Measurements from ENCODE around the gene SYT3. TPM values are rescaled to one million over a fixed set of nuclear protein-coding genes. Genes with fewer than 3 reads are reported as not detected.

SYT3 gene
- total and polyA plus RNA-seq, 4 donors = 10.0 to 84.1 (median 49.3) TPM

DNA sequence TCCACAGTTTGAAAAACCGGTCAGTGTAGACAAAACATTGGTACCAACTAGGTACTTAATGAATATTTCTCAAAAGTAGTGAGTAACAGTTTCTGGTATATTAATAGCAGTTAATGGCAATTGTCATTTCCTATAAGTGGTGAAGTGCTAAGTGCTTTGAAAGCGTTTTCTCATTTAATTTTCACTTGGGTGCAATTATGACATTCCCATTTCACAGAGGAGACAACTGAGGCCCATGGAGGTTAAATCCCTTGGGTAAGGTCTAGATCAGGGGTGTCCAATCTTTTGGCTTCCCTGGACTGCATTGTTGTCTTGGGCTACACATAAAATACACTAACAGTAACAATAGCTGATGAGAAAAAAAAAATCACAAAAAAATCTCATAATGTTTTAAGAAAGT lies 687 bp upstream of the SYT3 start:
- no peak for DNase-seq (ENCODE audit: low read depth in 4 of 6, low spot score in 6 of 6)
- H3K36me3 ChIP-seq (ENCODE audit: control insufficient read depth, insufficient read depth, low read length) = peaks cover 6% of the 10 kb centered on the region

DNA sequence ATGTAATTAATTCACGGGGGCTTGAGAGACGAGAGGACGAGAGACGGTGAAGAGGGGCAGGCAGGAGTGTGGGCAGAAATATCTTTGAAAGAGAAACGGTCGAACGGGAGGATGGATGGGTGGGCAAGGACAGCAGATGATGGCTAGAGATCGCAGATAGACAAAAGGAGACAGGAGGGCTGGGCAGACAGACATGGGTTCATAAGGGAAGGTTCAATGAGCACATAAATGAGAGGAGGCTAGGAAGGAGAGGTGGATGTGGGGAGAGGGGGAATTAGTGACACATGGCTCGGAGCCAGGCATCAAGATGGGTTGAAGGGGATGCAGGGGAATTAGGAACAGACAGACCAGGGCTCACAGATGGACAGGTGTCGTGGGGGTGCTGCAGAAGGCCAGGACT lies 1.1 kb downstream of the SYT3 start:
- peaks cover 22% of the 10 kb centered on the region for H3K4me1 ChIP-seq (ENCODE audit: control insufficient read depth, insufficient read depth, low read length)
- peak in 2 of 6 donors; percentile 25 to 51 for DNase-seq (ENCODE audit: low read depth in 4 of 6, low spot score in 6 of 6)
- WGBS (ENCODE audit: insufficient coverage) = 24% methylated on average over 10 of the region's 10 CpGs
- peaks cover 8% of the 10 kb centered on the region for H3K36me3 ChIP-seq (ENCODE audit: control insufficient read depth, insufficient read depth, low read length)
- H3K27me3 ChIP-seq (ENCODE audit: control insufficient read depth, insufficient read depth, low read length) = peaks cover 9% of the 10 kb centered on the region
- H3K27ac ChIP-seq (ENCODE audit: low read depth, low read length) = no peak overlapping the region
- H3K9me3 ChIP-seq (ENCODE audit: control insufficient read depth, insufficient read depth, low read length) = no peaks in the 10 kb centered on the region
- H3K4me3 ChIP-seq (ENCODE audit: low read depth, low read length) = peak overlapping the region; percentile 63

More for the DNA sequence above, 687 bp upstream of the SYT3 start:
- no peak overlapping the region for H3K27ac ChIP-seq (ENCODE audit: low read depth, low read length)
- H3K4me1 ChIP-seq (ENCODE audit: control insufficient read depth, insufficient read depth, low read length) = peaks cover 22% of the 10 kb centered on the region
- H3K27me3 ChIP-seq (ENCODE audit: control insufficient read depth, insufficient read depth, low read length) = peaks cover 9% of the 10 kb centered on the region
- no peak overlapping the region for H3K4me3 ChIP-seq (ENCODE audit: low read depth, low read length)
- H3K9me3 ChIP-seq (ENCODE audit: control insufficient read depth, insufficient read depth, low read length) = no peaks in the 10 kb centered on the region
- WGBS (ENCODE audit: insufficient coverage) = no CpG with 5 or more reads among the region's 2 CpGs

DNA sequence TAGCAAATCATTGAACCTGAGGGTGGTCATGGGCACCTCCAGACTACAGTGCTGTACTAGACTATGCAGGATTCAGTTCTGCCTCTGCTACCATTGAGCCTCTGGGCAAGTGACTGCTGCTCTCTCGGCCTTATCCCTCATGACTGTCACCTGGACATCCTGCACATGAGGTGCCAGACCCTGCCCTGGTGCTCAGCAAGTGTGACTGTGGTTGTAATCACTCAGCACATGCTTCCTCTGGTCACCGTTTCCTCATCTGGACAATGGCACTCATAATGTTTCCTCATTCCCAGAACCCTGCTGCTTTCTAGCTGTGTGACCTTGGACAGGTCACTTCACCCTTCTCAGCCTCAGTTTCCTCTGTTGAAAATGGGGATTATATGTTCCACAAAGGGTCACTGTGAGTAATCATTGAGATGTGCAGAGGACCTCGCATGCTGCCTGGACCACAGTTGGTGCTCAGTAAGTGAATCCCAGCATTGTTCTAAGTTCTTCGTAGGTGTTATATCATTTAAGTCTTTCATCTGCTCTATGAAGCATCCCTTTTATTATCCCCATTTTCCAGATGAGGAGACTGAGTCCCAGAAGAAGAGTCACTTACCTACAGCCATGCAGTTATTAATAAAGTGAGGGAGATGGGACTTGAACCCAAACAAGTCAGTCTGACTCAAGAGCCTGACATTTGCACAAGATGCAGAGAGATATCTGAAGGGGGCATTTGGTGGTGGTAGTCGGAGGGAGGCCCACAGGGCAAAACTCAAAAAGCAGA lies 3.2 kb downstream of the SYT3 start:
- H3K27me3 ChIP-seq (ENCODE audit: control insufficient read depth, insufficient read depth, low read length) = peaks cover 9% of the 10 kb centered on the region
- H3K36me3 ChIP-seq (ENCODE audit: control insufficient read depth, insufficient read depth, low read length) = peaks cover 16% of the 10 kb centered on the region
- whole genome bisulfite sequencing (ENCODE audit: insufficient coverage) = 58% methylated on average over 1 of the region's 5 CpGs
- no peak overlapping the region for H3K4me3 ChIP-seq (ENCODE audit: low read depth, low read length)
- no peak for DNase-seq (ENCODE audit: low read depth in 4 of 6, low spot score in 6 of 6)
- no peaks in the 10 kb centered on the region for H3K9me3 ChIP-seq (ENCODE audit: control insufficient read depth, insufficient read depth, low read length)
- H3K27ac ChIP-seq (ENCODE audit: low read depth, low read length) = no peak overlapping the region
- peaks cover 22% of the 10 kb centered on the region for H3K4me1 ChIP-seq (ENCODE audit: control insufficient read depth, insufficient read depth, low read length)

DNA sequence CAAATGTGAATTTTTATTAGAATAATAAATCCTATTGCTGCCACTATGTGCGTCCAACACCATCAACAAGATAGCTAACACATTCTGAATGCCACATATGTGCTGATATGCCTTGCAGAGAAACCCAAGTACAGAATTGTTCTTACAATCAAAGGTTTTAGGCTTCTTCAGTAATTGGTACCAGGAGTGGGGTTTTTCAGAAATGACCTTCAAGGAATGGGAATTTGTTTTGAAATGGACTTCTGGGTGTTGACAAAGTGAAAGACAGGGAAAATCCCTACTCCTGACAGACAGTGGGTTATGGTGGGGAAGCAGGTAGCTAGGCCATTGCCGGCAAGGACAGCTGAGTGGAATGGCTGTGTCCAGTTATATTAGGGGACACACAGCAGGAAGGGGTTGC lies 5.7 kb downstream of the SYT3 start:
- Histone ChIP-seq H3K27me3 (ENCODE audit: control insufficient read depth, insufficient read depth, low read length) (peaks cover 5% of the 10 kb centered on the region), H3K4me3 (ENCODE audit: low read depth, low read length) (no peak overlapping the region), H3K9me3 (ENCODE audit: control insufficient read depth, insufficient read depth, low read length) (no peaks in the 10 kb centered on the region), H3K4me1 (ENCODE audit: control insufficient read depth, insufficient read depth, low read length) (peaks cover 11% of the 10 kb centered on the region), H3K27ac (ENCODE audit: low read depth, low read length) (no peak overlapping the region), H3K36me3 (ENCODE audit: control insufficient read depth, insufficient read depth, low read length) (peaks cover 28% of the 10 kb centered on the region)
- DNase-seq (ENCODE audit: low read depth in 4 of 6, low spot score in 6 of 6) = no peak
- 86% methylated on average over 1 of the region's 2 CpGs for WGBS (ENCODE audit: insufficient coverage)

DNA sequence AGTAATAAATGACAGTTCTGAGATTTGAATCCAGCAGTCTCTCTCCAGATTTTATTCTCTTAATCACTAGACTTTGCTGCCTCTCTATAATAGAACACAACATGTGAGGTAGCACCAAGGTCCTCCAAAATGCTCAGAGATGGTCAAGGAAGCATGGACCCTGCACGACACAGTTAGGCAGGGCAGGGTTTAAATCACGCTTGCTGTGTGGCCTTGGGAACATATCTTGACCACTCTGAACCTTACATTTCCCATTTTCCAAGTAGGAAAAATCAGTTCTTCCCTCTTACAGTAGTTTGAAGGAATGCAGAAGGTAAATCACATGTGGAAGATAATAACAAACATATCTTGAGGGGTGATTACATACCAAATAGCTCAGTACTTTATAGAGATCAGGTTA lies 6.3 kb downstream of the SYT3 start:
- WGBS (ENCODE audit: insufficient coverage) = 92% methylated on average over 2 of the region's 2 CpGs
- H3K27me3 ChIP-seq (ENCODE audit: control insufficient read depth, insufficient read depth, low read length) = peaks cover 3% of the 10 kb centered on the region
- peaks cover 31% of the 10 kb centered on the region for H3K36me3 ChIP-seq (ENCODE audit: control insufficient read depth, insufficient read depth, low read length)
- H3K4me3 ChIP-seq (ENCODE audit: low read depth, low read length) = no peak overlapping the region
- no peak overlapping the region for H3K27ac ChIP-seq (ENCODE audit: low read depth, low read length)
- H3K4me1 ChIP-seq (ENCODE audit: control insufficient read depth, insufficient read depth, low read length) = peaks cover 8% of the 10 kb centered on the region
- no peak for DNase-seq (ENCODE audit: low read depth in 4 of 6, low spot score in 6 of 6)
- no peaks in the 10 kb centered on the region for H3K9me3 ChIP-seq (ENCODE audit: control insufficient read depth, insufficient read depth, low read length)

DNA sequence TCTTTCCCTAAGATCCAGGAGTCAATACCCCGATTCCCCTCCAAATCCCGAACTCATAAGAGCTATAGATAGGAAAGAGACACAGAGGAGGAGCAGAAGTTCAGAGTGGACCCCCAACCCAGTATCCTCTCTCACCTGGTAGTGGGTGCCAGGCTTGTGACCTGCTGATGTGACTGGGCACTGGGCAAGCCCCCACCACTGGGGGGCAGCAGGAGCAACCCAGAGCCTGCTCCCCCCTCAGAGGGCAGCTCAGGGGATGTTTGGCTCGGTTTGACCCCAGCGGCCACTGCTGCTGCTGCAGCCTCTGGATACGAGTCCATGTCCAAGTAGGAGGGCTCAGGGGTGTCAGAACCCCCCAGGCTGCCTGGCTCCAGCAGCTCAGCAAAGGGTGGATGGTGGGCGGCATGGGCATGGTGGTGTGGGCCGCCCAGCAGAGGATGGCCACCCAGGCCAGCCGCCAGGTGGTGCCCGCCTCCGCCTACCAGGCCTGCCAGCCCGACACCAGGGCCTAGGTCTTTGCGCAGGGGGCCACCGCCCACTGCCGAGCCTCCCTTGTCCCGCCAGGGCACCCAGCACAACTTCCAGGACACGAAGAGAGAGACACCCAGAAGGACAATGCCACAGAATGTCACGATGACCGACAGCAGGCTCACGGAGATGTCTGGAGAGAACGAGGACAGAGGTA lies 7.4 kb downstream of the SYT3 start:
- 88% methylated on average over 14 of the region's 20 CpGs for WGBS (ENCODE audit: insufficient coverage)
- no peaks in the 10 kb centered on the region for H3K9me3 ChIP-seq (ENCODE audit: control insufficient read depth, insufficient read depth, low read length)
- peaks cover 34% of the 10 kb centered on the region for H3K36me3 ChIP-seq (ENCODE audit: control insufficient read depth, insufficient read depth, low read length)
- H3K4me3 ChIP-seq (ENCODE audit: low read depth, low read length) = no peak overlapping the region
- DNase-seq (ENCODE audit: low read depth in 4 of 6, low spot score in 6 of 6) = no peak
- peaks cover 4% of the 10 kb centered on the region for H3K4me1 ChIP-seq (ENCODE audit: control insufficient read depth, insufficient read depth, low read length)
- H3K27me3 ChIP-seq (ENCODE audit: control insufficient read depth, insufficient read depth, low read length) = no peaks in the 10 kb centered on the region
- no peak overlapping the region for H3K27ac ChIP-seq (ENCODE audit: low read depth, low read length)

DNA sequence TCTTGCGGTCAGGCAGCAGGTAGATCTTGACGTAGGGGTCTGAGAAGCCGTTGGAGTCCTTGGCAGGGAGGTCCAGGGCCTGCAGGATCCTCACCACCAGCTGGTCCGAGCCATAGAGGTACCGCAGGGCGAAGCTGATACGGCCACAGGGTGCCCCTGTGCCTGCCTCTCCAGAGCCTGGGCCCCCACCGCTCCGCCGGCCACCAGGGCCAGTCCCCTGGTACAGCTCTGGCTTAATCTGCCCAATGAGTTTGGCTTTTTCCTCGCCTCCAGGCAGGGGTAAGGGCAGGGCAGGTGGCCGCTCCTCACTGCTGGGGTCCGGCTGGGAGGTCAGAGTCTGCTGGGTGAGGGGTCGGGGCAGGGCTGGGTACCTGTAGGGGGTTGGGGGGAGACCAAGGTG lies 9.9 kb downstream of the SYT3 start:
- Histone ChIP-seq H3K27me3 (ENCODE audit: control insufficient read depth, insufficient read depth, low read length) (no peaks in the 10 kb centered on the region), H3K27ac (ENCODE audit: low read depth, low read length) (no peak overlapping the region), H3K4me3 (ENCODE audit: low read depth, low read length) (no peak overlapping the region), H3K4me1 (ENCODE audit: control insufficient read depth, insufficient read depth, low read length) (peaks cover 7% of the 10 kb centered on the region), H3K9me3 (ENCODE audit: control insufficient read depth, insufficient read depth, low read length) (no peaks in the 10 kb centered on the region), H3K36me3 (ENCODE audit: control insufficient read depth, insufficient read depth, low read length) (peaks cover 44% of the 10 kb centered on the region)
- 74% methylated on average over 13 of the region's 14 CpGs for WGBS (ENCODE audit: insufficient coverage)
- no peak for DNase-seq (ENCODE audit: low read depth in 4 of 6, low spot score in 6 of 6)

DNA sequence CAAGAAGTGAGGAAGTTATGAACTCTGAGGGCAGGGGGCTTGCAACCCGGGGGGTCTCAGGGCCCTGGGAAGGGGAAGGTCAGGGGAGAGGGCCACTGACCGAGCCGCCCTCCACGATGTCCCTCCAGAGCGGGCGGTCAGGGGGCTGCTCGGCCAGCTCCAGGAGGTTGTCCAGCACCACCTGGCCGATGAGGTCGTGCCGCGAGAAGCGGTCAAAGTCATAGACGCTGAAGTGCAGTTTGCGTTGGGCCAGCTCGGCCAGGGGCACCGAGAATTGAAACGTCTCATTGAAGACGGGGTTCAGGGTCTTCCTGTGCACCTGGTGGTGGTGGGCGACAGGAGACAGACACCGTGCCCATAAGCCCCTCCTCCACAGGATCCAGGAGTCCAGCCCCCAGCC lies 10.5 kb downstream of the SYT3 start:
- H3K36me3 ChIP-seq (ENCODE audit: control insufficient read depth, insufficient read depth, low read length) = peaks cover 42% of the 10 kb centered on the region
- no peaks in the 10 kb centered on the region for H3K9me3 ChIP-seq (ENCODE audit: control insufficient read depth, insufficient read depth, low read length)
- H3K27ac ChIP-seq (ENCODE audit: low read depth, low read length) = no peak overlapping the region
- DNase-seq (ENCODE audit: low read depth in 4 of 6, low spot score in 6 of 6) = no peak
- no peak overlapping the region for H3K4me3 ChIP-seq (ENCODE audit: low read depth, low read length)
- 82% methylated on average over 20 of the region's 20 CpGs for WGBS (ENCODE audit: insufficient coverage)
- peaks cover 7% of the 10 kb centered on the region for H3K4me1 ChIP-seq (ENCODE audit: control insufficient read depth, insufficient read depth, low read length)
- no peaks in the 10 kb centered on the region for H3K27me3 ChIP-seq (ENCODE audit: control insufficient read depth, insufficient read depth, low read length)

DNA sequence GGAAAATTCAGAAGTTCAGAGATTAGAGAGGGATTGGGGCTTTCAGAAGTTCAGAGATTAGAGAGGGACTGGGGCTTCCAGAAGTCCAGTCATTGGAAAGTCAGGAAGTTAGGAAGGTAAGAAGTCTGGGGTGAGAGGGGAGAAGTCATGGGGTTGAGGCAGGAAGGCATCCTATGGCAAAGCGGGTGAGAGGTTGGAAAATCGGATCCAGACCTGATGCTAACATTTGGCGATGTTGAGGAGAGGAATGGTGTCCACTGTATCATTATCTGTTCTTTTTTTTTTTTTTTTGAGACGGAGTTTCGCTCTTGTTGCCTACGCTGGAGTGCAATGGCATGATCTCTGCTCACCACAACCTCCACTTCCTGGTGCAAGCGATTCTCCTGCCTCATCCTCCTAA lies 11.1 kb downstream of the SYT3 start:
- H3K36me3 ChIP-seq (ENCODE audit: control insufficient read depth, insufficient read depth, low read length) = peaks cover 42% of the 10 kb centered on the region
- no peaks in the 10 kb centered on the region for H3K9me3 ChIP-seq (ENCODE audit: control insufficient read depth, insufficient read depth, low read length)
- no peaks in the 10 kb centered on the region for H3K27me3 ChIP-seq (ENCODE audit: control insufficient read depth, insufficient read depth, low read length)
- 100% methylated on average over 1 of the region's 7 CpGs for WGBS (ENCODE audit: insufficient coverage)
- no peak overlapping the region for H3K4me3 ChIP-seq (ENCODE audit: low read depth, low read length)
- peaks cover 7% of the 10 kb centered on the region for H3K4me1 ChIP-seq (ENCODE audit: control insufficient read depth, insufficient read depth, low read length)
- H3K27ac ChIP-seq (ENCODE audit: low read depth, low read length) = no peak overlapping the region
- no peak for DNase-seq (ENCODE audit: low read depth in 4 of 6, low spot score in 6 of 6)

DNA sequence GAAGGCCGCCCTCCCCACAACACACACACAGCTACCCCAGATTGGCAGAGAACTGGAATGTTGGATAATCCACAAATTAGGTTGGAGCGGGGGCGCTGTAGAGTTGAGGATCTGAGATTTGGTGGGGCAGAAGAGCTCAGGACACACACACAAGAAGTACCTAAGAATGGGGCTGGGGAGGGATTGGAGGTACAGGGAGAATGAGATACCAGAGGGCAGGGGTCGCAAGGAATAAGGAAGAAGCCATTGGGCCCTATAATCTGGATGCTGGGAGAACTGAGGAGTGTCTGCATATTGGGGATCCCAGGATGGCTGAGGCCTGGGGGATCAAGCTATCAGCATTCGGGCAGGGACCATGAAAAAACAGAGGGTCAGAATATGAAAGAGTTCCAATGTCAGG lies 11.5 kb downstream of the SYT3 start:
- no peaks in the 10 kb centered on the region for H3K9me3 ChIP-seq (ENCODE audit: control insufficient read depth, insufficient read depth, low read length)
- DNase-seq (ENCODE audit: low read depth in 4 of 6, low spot score in 6 of 6) = no peak
- H3K36me3 ChIP-seq (ENCODE audit: control insufficient read depth, insufficient read depth, low read length) = peaks cover 42% of the 10 kb centered on the region
- H3K4me3 ChIP-seq (ENCODE audit: low read depth, low read length) = no peak overlapping the region
- H3K27ac ChIP-seq (ENCODE audit: low read depth, low read length) = no peak overlapping the region
- no peaks in the 10 kb centered on the region for H3K27me3 ChIP-seq (ENCODE audit: control insufficient read depth, insufficient read depth, low read length)
- WGBS (ENCODE audit: insufficient coverage) = 86% methylated on average over 4 of the region's 5 CpGs
- H3K4me1 ChIP-seq (ENCODE audit: control insufficient read depth, insufficient read depth, low read length) = peaks cover 7% of the 10 kb centered on the region
